GM20431 (cell line): Measurements from ENCODE around the gene CLIP2.

ENCODE experiments used
- in situ Hi-C: fragments of 300-500 bp; cut with MseI, MboI; formaldehyde crosslinking; loops from one replicate; pipeline ENCODE4 v1.15.0; 2020; ENCODE audit warnings: low sequenced_read_pairs; ENCODE audit not compliant: unreplicated experiment

Gene CLIP2

GRCh38 chr7:74420006-74420405 lies 130.8 kb downstream of the CLIP2 start:
- in situ Hi-C loops = no loop called here

- in situ Hi-C loops = no loop called here
These were observed 135.2 kb downstream of the CLIP2 start for GRCh38 chr7:74424291-74424880.

- in situ Hi-C loops = loop anchor here (25.0 kb wide), 1 partner anchor 284 kb away; no protein-coding TSS in a partner anchor
These were observed 138.8 kb downstream of the CLIP2 start for GRCh38 chr7:74428023-74428422.

GRCh38 chr7:74429153-74429747 lies 140.0 kb downstream of the CLIP2 start:
- in situ Hi-C loops = loop anchor here (25.0 kb wide), 1 partner anchor 283 kb away; no protein-coding TSS in a partner anchor

GRCh38 chr7:74430409-74430808 lies 141.2 kb downstream of the CLIP2 start:
- in situ Hi-C loops = loop anchor here (25.0 kb wide), 1 partner anchor 282 kb away; no protein-coding TSS in a partner anchor

- in situ Hi-C loops = loop anchor here (25.0 kb wide), 1 partner anchor 281 kb away; no protein-coding TSS in a partner anchor
These were observed 141.8 kb downstream of the CLIP2 start for GRCh38 chr7:74430961-74431466.

GRCh38 chr7:74437291-74437571 lies 148.0 kb downstream of the CLIP2 start:
- in situ Hi-C loops = loop anchor here (25.0 kb wide), 1 partner anchor 275 kb away; no protein-coding TSS in a partner anchor

- in situ Hi-C loops = loop anchor here (25.0 kb wide), 1 partner anchor 274 kb away; no protein-coding TSS in a partner anchor
These were observed 149.1 kb downstream of the CLIP2 start for GRCh38 chr7:74438327-74438726.

GRCh38 chr7:74439541-74439940 lies 150.3 kb downstream of the CLIP2 start:
- in situ Hi-C loops = loop anchor here (25.0 kb wide), 1 partner anchor 273 kb away; no protein-coding TSS in a partner anchor

GRCh38 chr7:74440143-74440542 lies 150.9 kb downstream of the CLIP2 start:
- in situ Hi-C loops = loop anchor here (25.0 kb wide), 1 partner anchor 272 kb away; no protein-coding TSS in a partner anchor

- in situ Hi-C loops = loop anchor here (25.0 kb wide), 1 partner anchor 270 kb away; no protein-coding TSS in a partner anchor
These were observed 152.6 kb downstream of the CLIP2 start for GRCh38 chr7:74441801-74442200.

- in situ Hi-C loops = loop anchor here (25.0 kb wide), 1 partner anchor 269 kb away; no protein-coding TSS in a partner anchor
These were observed 154.5 kb downstream of the CLIP2 start for GRCh38 chr7:74443543-74444247.

GRCh38 chr7:74449144-74449543 lies 159.9 kb downstream of the CLIP2 start:
- in situ Hi-C loops = loop anchor here (25.0 kb wide), 1 partner anchor 263 kb away; no protein-coding TSS in a partner anchor

- in situ Hi-C loops = loop anchor here (25.0 kb wide), 1 partner anchor 262 kb away; no protein-coding TSS in a partner anchor
These were observed 160.7 kb downstream of the CLIP2 start for GRCh38 chr7:74449809-74450397.

- in situ Hi-C loops = no loop called here
These were observed 163.6 kb downstream of the CLIP2 start for GRCh38 chr7:74452748-74453321.

GRCh38 chr7:74453322-74454011 lies 164.3 kb downstream of the CLIP2 start, which contains the start of gene GTF2IRD1:
GTF2IRD1 (plus strand) TSS chr7:74453906; CDS start chr7:74508081, 54,175 bp downstream.
- in situ Hi-C loops = no loop called here

- in situ Hi-C loops = no loop called here
These were observed 165.1 kb downstream of the CLIP2 start for GRCh38 chr7:74454021-74454924.

- in situ Hi-C loops = no loop called here
These were observed 165.7 kb downstream of the CLIP2 start for GRCh38 chr7:74454925-74455288.
